ENCODE results near the gene SLC1A4. TPM values are rescaled to one million over a fixed set of nuclear protein-coding genes. Genes with fewer than 3 reads are reported as not detected.

The SLC1A4 gene
- total and polyA plus RNA-seq, 4 experiments from 2014 or later, result 1.6 to 10.3 (median 5.1) TPM

DNA sequence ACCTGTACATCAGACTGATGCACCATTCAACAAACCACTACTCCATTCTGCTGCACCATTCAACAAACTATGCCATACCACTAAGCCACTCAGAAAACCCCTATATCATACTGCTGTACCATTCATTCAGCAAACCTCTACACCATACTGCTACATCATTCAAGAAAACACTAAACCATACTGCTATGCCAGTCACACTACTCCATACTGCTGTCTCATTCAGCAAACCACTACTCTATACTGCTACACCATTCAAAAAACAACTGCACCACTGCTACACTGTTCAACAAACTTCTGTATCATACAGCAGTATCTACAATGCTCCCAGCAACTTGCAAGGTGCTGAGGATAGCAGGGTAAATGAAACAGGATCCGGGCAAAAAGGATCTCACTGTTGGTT, 12.9 kb upstream of the SLC1A4 start:
- POLR2A ChIA-PET (ENCODE audit: partially characterized antibody), result no interaction called here
- H3K27ac Mint-ChIP-seq, result no peak overlapping the region
- no peaks in the 10 kb centered on the region for H3K36me3 Mint-ChIP-seq
- no peaks in the 10 kb centered on the region for H3K9me3 Mint-ChIP-seq
- no peak overlapping the region for H3K4me3 Mint-ChIP-seq
- Histone ChIP-seq H3K27ac (ENCODE audit: low read depth, low read length) (no peak overlapping the region), H3K4me3 (ENCODE audit: low read length in 2 of 2) (no peak overlapping the region), H3K4me1 (ENCODE audit: insufficient read depth, low read length) (no peaks in the 10 kb centered on the region), H3K9me3 (ENCODE audit: control insufficient read depth in 1 of 2, low read length in 2 of 2) (no peaks in the 10 kb centered on the region), H3K36me3 (ENCODE audit: insufficient read depth, low read length) (no peaks in the 10 kb centered on the region), H3K27me3 (ENCODE audit: insufficient read depth, low read length) (no peaks in the 10 kb centered on the region)
- no peaks in the 10 kb centered on the region for H3K27me3 Mint-ChIP-seq
- no peaks in the 10 kb centered on the region for H3K4me1 Mint-ChIP-seq
- no peak for DNase-seq
- intact Hi-C loops (cut with micrococcal nuclease), result no loop called here
- CTCF ChIA-PET (ENCODE audit: partially characterized antibody), result no interaction called here

DNA sequence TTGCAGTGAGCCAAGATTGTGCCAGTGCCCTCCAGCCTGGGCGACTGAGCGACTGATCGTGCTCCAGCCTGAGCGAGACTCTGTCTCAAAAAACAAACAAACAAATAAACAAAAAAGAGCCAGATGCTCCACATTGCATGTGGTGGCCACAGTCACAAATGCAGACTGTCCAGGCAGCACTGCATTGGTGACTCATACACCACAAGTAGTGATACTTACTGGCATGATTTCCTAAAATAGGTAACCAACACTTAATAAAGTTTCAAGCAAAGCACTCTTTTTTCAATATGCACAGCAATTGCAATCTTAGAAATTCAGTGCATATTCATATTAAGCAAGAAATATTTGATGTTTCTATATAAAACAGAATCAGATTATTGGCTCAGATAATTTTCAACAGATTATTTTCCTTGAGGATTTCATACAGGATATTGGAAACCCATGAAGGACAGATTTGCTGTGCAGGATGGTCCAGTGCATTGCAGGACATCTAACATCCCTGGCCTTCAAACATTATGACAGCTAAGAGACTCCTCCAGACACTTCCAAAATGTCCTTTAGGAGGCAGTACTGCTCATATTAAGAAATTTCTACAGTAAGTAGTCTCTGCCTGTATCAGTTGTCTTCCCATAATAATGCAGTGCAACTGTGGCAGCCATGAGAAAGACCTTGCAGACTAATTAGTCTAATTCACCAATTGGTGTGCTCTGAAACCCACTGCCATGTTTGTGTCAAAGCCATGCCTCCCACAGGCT, 10.5 kb upstream of the SLC1A4 start:
- H3K27me3 Mint-ChIP-seq, result no peaks in the 10 kb centered on the region
- no peaks in the 10 kb centered on the region for H3K4me1 ChIP-seq (ENCODE audit: insufficient read depth, low read length)
- POLR2A ChIA-PET (ENCODE audit: partially characterized antibody), result interaction anchor here (1.2 kb wide), 1 partner anchor 11 kb away, joined by 3 read pairs; the partner anchor contains the start of gene SLC1A4
- no peaks in the 10 kb centered on the region for H3K36me3 ChIP-seq (ENCODE audit: insufficient read depth, low read length)
- no peak overlapping the region for H3K27ac Mint-ChIP-seq
- no peaks in the 10 kb centered on the region for H3K36me3 Mint-ChIP-seq
- H3K27me3 ChIP-seq (ENCODE audit: insufficient read depth, low read length), result no peaks in the 10 kb centered on the region
- H3K27ac ChIP-seq (ENCODE audit: low read depth, low read length), result no peak overlapping the region
- H3K4me3 Mint-ChIP-seq, result no peak overlapping the region
- CTCF ChIA-PET (ENCODE audit: partially characterized antibody), result interaction anchor here (0.6 to 3.1 kb wide), 16 partner anchors 9 to 200 kb away, joined by 3 to 13 read pairs (median 4); partner anchors contain the start of genes RAB1A and SLC1A4
- intact Hi-C loops (cut with micrococcal nuclease), result loop anchor here (1.0 kb wide), 2 partner anchors 10 to 62 kb away; no protein-coding TSS in a partner anchor
- DNase-seq, result peak in 4 of 5 donors; percentile 12 to 19 (median 17)
- no peak overlapping the region for H3K4me3 ChIP-seq (ENCODE audit: low read length in 2 of 2)
- H3K9me3 Mint-ChIP-seq, result no peaks in the 10 kb centered on the region
- no peaks in the 10 kb centered on the region for H3K9me3 ChIP-seq (ENCODE audit: control insufficient read depth in 1 of 2, low read length in 2 of 2)
- H3K4me1 Mint-ChIP-seq, result no peaks in the 10 kb centered on the region

DNA sequence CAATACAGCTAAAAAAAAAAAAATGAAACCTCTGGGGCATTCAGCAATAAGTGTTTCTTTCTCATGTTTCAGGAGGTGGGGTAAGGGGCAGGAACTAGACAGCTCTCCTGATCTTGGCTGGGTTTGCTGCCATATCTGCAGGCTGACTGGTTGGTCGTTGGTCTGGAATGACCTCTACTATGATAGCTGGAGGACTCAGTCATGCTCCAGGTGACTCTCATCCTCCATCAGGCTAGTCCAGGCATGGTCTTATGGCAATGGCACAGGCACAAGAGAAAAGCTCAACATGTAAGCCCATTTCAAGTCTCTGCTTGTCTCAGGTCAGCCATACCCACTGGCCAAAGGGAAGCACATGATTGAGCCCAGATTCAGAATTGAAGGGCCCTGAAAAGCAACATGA, 9.5 kb upstream of the SLC1A4 start:
- Mint-ChIP-seq H3K4me1 (no peaks in the 10 kb centered on the region), H3K9me3 (no peaks in the 10 kb centered on the region), H3K36me3 (no peaks in the 10 kb centered on the region), H3K27me3 (no peaks in the 10 kb centered on the region), H3K27ac (no peak overlapping the region), H3K4me3 (no peak overlapping the region)
- Histone ChIP-seq H3K27ac (ENCODE audit: low read depth, low read length) (no peak overlapping the region), H3K9me3 (ENCODE audit: control insufficient read depth in 1 of 2, low read length in 2 of 2) (no peaks in the 10 kb centered on the region), H3K27me3 (ENCODE audit: insufficient read depth, low read length) (no peaks in the 10 kb centered on the region), H3K4me3 (ENCODE audit: low read length in 2 of 2) (no peak overlapping the region), H3K4me1 (ENCODE audit: insufficient read depth, low read length) (no peaks in the 10 kb centered on the region), H3K36me3 (ENCODE audit: insufficient read depth, low read length) (no peaks in the 10 kb centered on the region)
- no peak for DNase-seq
- intact Hi-C loops (cut with micrococcal nuclease), result loop anchor here (1.0 kb wide), 2 partner anchors 9 to 61 kb away; no protein-coding TSS in a partner anchor
- POLR2A ChIA-PET (ENCODE audit: partially characterized antibody), result interaction anchor here (0.6 to 1.2 kb wide), 2 partner anchors 10 to 194 kb away, joined by 3 read pairs; partner anchors contain the start of gene SLC1A4
- CTCF ChIA-PET (ENCODE audit: partially characterized antibody), result interaction anchor here (0.7 to 3.1 kb wide), 12 partner anchors 8 to 190 kb away, joined by 3 to 13 read pairs (median 5); partner anchors contain the start of genes RAB1A and SLC1A4

DNA sequence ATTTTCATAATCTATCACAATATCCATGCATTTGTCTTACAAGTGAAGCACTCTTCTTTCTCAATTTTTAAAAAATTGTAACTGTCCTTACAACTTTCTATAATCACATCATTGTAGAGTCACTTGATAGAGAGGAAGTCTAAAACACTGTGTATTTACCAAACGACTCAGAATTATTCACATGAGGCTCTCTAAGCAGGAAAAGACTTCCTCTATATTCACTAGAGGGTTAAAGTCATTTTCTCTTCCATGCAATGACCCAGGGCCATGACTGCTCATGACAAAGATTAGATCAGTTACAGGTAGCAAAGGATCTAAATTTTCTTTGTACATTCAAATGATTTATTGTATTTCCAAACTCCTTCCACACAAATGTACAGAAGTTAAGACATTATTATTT, 9.0 kb upstream of the SLC1A4 start:
- H3K27ac ChIP-seq (ENCODE audit: low read depth, low read length), result no peak overlapping the region
- no peak overlapping the region for H3K4me3 ChIP-seq (ENCODE audit: low read length in 2 of 2)
- no peak for DNase-seq
- H3K27me3 Mint-ChIP-seq, result no peaks in the 10 kb centered on the region
- no peak overlapping the region for H3K4me3 Mint-ChIP-seq
- H3K27me3 ChIP-seq (ENCODE audit: insufficient read depth, low read length), result no peaks in the 10 kb centered on the region
- intact Hi-C loops (cut with micrococcal nuclease), result no loop called here
- ChIA-PET POLR2A (ENCODE audit: partially characterized antibody) (interaction anchor here (0.6 kb wide), 1 partner anchor 193 kb away, joined by 3 read pairs; no protein-coding TSS in a partner anchor), CTCF (ENCODE audit: partially characterized antibody) (interaction anchor here (1.1 to 3.1 kb wide), 7 partner anchors 8 to 189 kb away, joined by 3 to 13 read pairs (median 6); no protein-coding TSS in a partner anchor)
- H3K27ac Mint-ChIP-seq, result no peak overlapping the region
- no peaks in the 10 kb centered on the region for H3K9me3 Mint-ChIP-seq
- H3K36me3 Mint-ChIP-seq, result no peaks in the 10 kb centered on the region
- H3K4me1 Mint-ChIP-seq, result no peaks in the 10 kb centered on the region
- H3K4me1 ChIP-seq (ENCODE audit: insufficient read depth, low read length), result no peaks in the 10 kb centered on the region
- H3K36me3 ChIP-seq (ENCODE audit: insufficient read depth, low read length), result no peaks in the 10 kb centered on the region
- no peaks in the 10 kb centered on the region for H3K9me3 ChIP-seq (ENCODE audit: control insufficient read depth in 1 of 2, low read length in 2 of 2)

DNA sequence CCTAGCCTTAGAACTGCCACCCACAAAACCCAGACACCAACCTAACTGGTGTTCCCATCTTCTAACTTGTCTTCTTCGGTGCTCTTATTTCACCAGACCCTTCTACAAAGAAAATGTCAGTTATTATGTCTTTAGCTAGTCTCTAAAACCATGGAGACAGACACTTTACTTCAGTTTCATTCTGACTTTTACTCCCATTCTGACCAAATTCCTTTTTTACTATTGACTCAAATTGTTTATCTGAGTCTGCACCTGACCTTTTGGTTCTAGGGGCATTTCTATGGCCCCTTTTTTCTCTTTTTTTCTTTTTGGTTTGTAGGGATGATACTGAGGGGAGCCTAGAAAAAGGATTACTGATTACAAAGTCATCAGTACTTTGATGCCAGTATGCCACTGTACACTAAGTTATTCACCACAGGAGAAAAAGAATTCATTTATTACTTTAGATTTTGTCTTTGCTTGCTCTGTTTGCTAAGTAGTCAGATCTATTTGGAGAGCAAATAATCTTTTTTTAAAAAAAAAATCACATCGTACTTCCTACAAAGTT, 6.8 kb upstream of the SLC1A4 start:
- Histone ChIP-seq H3K27ac (ENCODE audit: low read depth, low read length) (no peak overlapping the region), H3K4me3 (ENCODE audit: low read length in 2 of 2) (no peak overlapping the region), H3K9me3 (ENCODE audit: control insufficient read depth in 1 of 2, low read length in 2 of 2) (no peaks in the 10 kb centered on the region), H3K36me3 (ENCODE audit: insufficient read depth, low read length) (no peaks in the 10 kb centered on the region), H3K4me1 (ENCODE audit: insufficient read depth, low read length) (no peaks in the 10 kb centered on the region), H3K27me3 (ENCODE audit: insufficient read depth, low read length) (no peaks in the 10 kb centered on the region)
- H3K4me3 Mint-ChIP-seq, result no peak overlapping the region
- no peaks in the 10 kb centered on the region for H3K9me3 Mint-ChIP-seq
- H3K36me3 Mint-ChIP-seq, result no peaks in the 10 kb centered on the region
- H3K27ac Mint-ChIP-seq, result peak overlapping the region in 1 of 7 donors; percentile 6
- ChIA-PET POLR2A (ENCODE audit: partially characterized antibody) (interaction anchor here (1.0 kb wide), 1 partner anchor 49 kb away, joined by 3 read pairs; no protein-coding TSS in a partner anchor), CTCF (ENCODE audit: partially characterized antibody) (no interaction called here)
- intact Hi-C loops (cut with micrococcal nuclease), result no loop called here
- H3K27me3 Mint-ChIP-seq, result no peaks in the 10 kb centered on the region
- DNase-seq, result no peak
- H3K4me1 Mint-ChIP-seq, result peaks cover 6 to 7% (median 7%) of the 10 kb centered on the region in 4 donors

DNA sequence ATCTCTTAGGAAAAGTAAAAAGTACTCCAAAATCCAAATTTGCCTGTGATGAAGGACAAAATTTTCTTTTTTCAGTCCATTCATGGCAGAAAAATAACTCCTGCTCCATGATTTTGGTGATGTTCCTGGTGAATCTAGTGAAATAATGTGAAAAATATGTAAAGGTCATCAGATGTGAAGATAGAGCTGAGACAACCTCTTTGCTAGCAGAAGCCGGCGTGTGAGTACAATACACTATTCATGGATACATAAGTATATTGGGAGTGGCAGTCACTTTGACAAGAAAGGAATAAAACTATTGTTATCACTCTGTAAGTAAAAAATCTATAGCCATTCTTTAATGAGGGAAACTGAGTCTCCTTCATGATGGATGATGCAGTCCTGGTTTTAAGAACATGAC, 6.3 kb upstream of the SLC1A4 start:
- Mint-ChIP-seq H3K36me3 (no peaks in the 10 kb centered on the region), H3K27me3 (no peaks in the 10 kb centered on the region), H3K4me1 (peaks cover 9 to 12% (median 10%) of the 10 kb centered on the region in 4 donors), H3K4me3 (no peak overlapping the region), H3K9me3 (no peaks in the 10 kb centered on the region), H3K27ac (no peak overlapping the region)
- Histone ChIP-seq H3K4me1 (ENCODE audit: insufficient read depth, low read length) (peaks cover 4% of the 10 kb centered on the region), H3K36me3 (ENCODE audit: insufficient read depth, low read length) (no peaks in the 10 kb centered on the region), H3K27me3 (ENCODE audit: insufficient read depth, low read length) (no peaks in the 10 kb centered on the region), H3K4me3 (ENCODE audit: low read length in 2 of 2) (no peak overlapping the region), H3K9me3 (ENCODE audit: control insufficient read depth in 1 of 2, low read length in 2 of 2) (no peaks in the 10 kb centered on the region), H3K27ac (ENCODE audit: low read depth, low read length) (no peak overlapping the region)
- POLR2A ChIA-PET (ENCODE audit: partially characterized antibody), result interaction anchor here (1.0 kb wide), 1 partner anchor 48 kb away, joined by 3 read pairs; no protein-coding TSS in a partner anchor
- DNase-seq, result no peak
- intact Hi-C loops (cut with micrococcal nuclease), result no loop called here
- CTCF ChIA-PET (ENCODE audit: partially characterized antibody), result no interaction called here

DNA sequence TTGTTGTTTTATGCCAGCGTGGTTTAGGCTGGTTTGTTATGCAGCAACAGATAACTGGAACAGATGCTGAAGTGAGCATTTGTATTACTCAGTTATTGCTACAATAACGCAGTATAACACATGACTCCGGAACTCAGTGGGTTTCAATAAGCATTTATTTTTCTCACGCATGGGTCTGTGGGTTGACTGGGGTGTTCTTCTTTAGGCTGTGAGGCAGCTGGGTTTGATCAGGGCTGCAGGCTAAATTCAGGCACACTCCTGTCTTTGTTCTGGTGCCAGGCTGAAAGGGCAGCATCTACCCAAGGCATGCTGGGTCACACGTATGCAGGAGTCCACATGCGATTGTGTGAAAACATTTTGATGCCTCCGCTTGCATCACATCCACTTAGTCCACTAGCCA, 3.8 kb upstream of the SLC1A4 start:
- no peaks in the 10 kb centered on the region for H3K27me3 ChIP-seq (ENCODE audit: insufficient read depth, low read length)
- ChIA-PET POLR2A (ENCODE audit: partially characterized antibody) (no interaction called here), CTCF (ENCODE audit: partially characterized antibody) (no interaction called here)
- no peak overlapping the region for H3K4me3 ChIP-seq (ENCODE audit: low read length in 2 of 2)
- no peaks in the 10 kb centered on the region for H3K36me3 ChIP-seq (ENCODE audit: insufficient read depth, low read length)
- DNase-seq, result no peak
- no peak overlapping the region for H3K27ac ChIP-seq (ENCODE audit: low read depth, low read length)
- peaks cover 0 to 1% of the 10 kb centered on the region in 2 donors for H3K36me3 Mint-ChIP-seq
- intact Hi-C loops (cut with micrococcal nuclease), result loop anchor here (5.0 kb wide), 1 partner anchor 68 kb away; no protein-coding TSS in a partner anchor
- peak overlapping the region in 1 of 7 donors; percentile 8 for H3K27ac Mint-ChIP-seq
- peaks cover 17% of the 10 kb centered on the region for H3K4me1 ChIP-seq (ENCODE audit: insufficient read depth, low read length)
- H3K4me1 Mint-ChIP-seq, result peaks cover 15 to 22% (median 19%) of the 10 kb centered on the region in 4 donors
- H3K9me3 Mint-ChIP-seq, result no peaks in the 10 kb centered on the region
- H3K4me3 Mint-ChIP-seq, result no peak overlapping the region
- H3K27me3 Mint-ChIP-seq, result no peaks in the 10 kb centered on the region
- no peaks in the 10 kb centered on the region for H3K9me3 ChIP-seq (ENCODE audit: control insufficient read depth in 1 of 2, low read length in 2 of 2)

Measured in CD4-positive, alpha-beta memory T cell (primary cell).